Panc1 (cell line): ENCODE data around the gene MBTD1. TPM values are rescaled to one million over a fixed set of nuclear protein-coding genes. Genes with fewer than 3 reads are reported as not detected.
"Not testable (repeated sequence)": the region's sequence is repeated elsewhere in the genome, so short reads cannot be mapped to it uniquely, and the experiment has no call there.

ENCODE experiments used
- ATAC-seq: fragments of 200-7000 bp; cut with Tn5 transposase; 2 replicates; pipeline ENCODE4 v1.9.1; 2020; ENCODE audit warnings: mild to moderate bottlenecking, moderate library complexity
- BruUV-seq: library from RNA; stranded (reverse); fragments of 400-500 nt; replicated peaks from 2 replicates; lab custom pipeline; 2021; lab: Mats Ljungman, UMichigan
- CTCF ChIA-PET: fragments of 300-600 bp; sonication (Branson Sonifier 250); formaldehyde crosslinking; loops from one replicate; lab custom pipeline; 2022; ENCODE audit warnings: antibody characterized with exemption; lab: Charles Lee
- POLR2A ChIA-PET: fragments of 300-600 bp; sonication (Branson Sonifier 250); formaldehyde crosslinking; loops from one replicate; lab custom pipeline; 2022; ENCODE audit warnings: antibody characterized with exemption; lab: Charles Lee
- DNase-seq: peaks from one replicate; pipeline ENCODE4 v3.0.0-alpha.2; 2010; ENCODE audit warnings: low read depth, low spot score
- H3K27ac ChIP-seq: 2 replicates; pipeline ENCODE4 v1.5.1; 2011; ENCODE audit warnings: mild to moderate bottlenecking, low read length, inconsistent platforms
- H3K27me3 ChIP-seq: fragments of 200-500 bp; sonication (Bioruptor generic); 2 replicates; pipeline ENCODE4 v1.6.0; 2014; ENCODE audit warnings: low read length, inconsistent platforms; ENCODE audit not compliant: control insufficient read depth, insufficient read depth
- H3K36me3 ChIP-seq: fragments of 200-500 bp; sonication (Bioruptor generic); 2 replicates; pipeline ENCODE4 v1.5.1; 2014; ENCODE audit warnings: inconsistent platforms, mild to moderate bottlenecking, low read length, moderate library complexity; ENCODE audit not compliant: control insufficient read depth, insufficient read depth
- H3K4me1 ChIP-seq: 2 replicates; pipeline ENCODE4 v1.5.1; 2011; ENCODE audit warnings: inconsistent platforms, mild to moderate bottlenecking, low read length, moderate library complexity; ENCODE audit not compliant: control insufficient read depth, insufficient read depth
- H3K4me3 ChIP-seq, 2 experiments: 2 replicates each; pipeline ENCODE4 v1.5.1; 2011 to 2012; ENCODE audit warnings: low read depth in 2 of 2, low read length in 2 of 2, mild to moderate bottlenecking in 2 of 2, inconsistent platforms in 1 of 2, moderate library complexity in 1 of 2
- H3K9me3 ChIP-seq: fragments of 200-500 bp; sonication (Bioruptor generic); 2 replicates; pipeline ENCODE4 v1.5.1; 2014; ENCODE audit warnings: low read depth, mild to moderate bottlenecking, inconsistent platforms, low read length, moderate library complexity; ENCODE audit not compliant: control insufficient read depth, insufficient read depth
- POLR2AphosphoS5 ChIP-seq: IDR thresholded peaks from 2 replicates; pipeline ENCODE4 v1.6.1; 2012; ENCODE audit warnings: mild to moderate bottlenecking, low read depth, low read length, moderate library complexity
- SIN3A ChIP-seq: IDR thresholded peaks from 2 replicates; pipeline ENCODE4 v1.6.1; 2012; ENCODE audit warnings: low read depth, mild to moderate bottlenecking, low read length, moderate library complexity, borderline replicate concordance; ENCODE audit not compliant: insufficient read depth
- TCF7L2 ChIP-seq: IDR thresholded peaks from 2 replicates; pipeline ENCODE4 v1.6.1; 2011; ENCODE audit warnings: mild to moderate bottlenecking, low read depth, low read length, inconsistent platforms
- in situ Hi-C: cut with HindIII; loops from 2 replicates; pipeline ENCODE4 v1.10.0; 2016; ENCODE audit warnings: low sequenced_read_pairs, low pct_unique_long_range_greater_than_20kb
- intact Hi-C: fragments of 100-400 bp; cut with micrococcal nuclease; formaldehyde crosslinking; loops from one replicate; pipeline ENCODE4 v1.10.0; 2022; ENCODE audit not compliant: unreplicated experiment
- total RNA-seq: library from RNA; stranded (reverse); gene quantifications from one replicate; pipeline ENCODE4 v1.2.1, GENCODE V29; 2021; ENCODE audit not compliant: unreplicated experiment
- TF ChIP-seq, protein P1 (sequence below), 2 experiments: IDR thresholded peaks; 2 replicates each; pipeline ENCODE4 v1.6.1; 2011 to 2012; ENCODE audit warnings: low read depth in 2 of 2, control low read depth in 1 of 2, low read length in 1 of 2, mild to moderate bottlenecking in 1 of 2, moderate library complexity in 1 of 2; ENCODE audit not compliant: insufficient read depth in 1 of 2
- TF ChIP-seq, protein P2 (sequence below): fragments of 450-650 bp; IDR thresholded peaks from 2 replicates; pipeline ENCODE4 v1.5.1; 2017; ENCODE audit warnings: mild to moderate bottlenecking

The MBTD1 gene
- total RNA-seq, 1 experiment from 2014 or later = 16.6 TPM

DNA sequence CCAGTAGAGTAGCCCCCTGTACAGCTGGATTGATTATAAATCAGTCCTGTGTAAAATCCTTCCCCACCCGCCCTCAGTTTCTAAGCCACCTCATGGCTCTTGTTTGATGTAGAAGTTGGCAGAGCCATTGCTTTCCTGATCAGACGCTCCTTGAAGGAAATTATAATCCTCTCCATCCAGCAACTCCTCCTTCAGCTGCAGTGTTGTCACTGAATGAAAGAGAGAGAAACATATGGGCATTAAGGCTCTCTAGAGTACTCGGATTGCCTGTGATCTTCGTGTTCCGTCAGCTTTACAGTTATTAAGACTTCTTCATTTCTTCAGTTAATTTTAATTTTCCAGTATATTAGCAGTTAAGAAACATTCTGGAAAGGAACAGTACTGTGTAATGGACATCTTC is 79.4 kb downstream of the MBTD1 start:
- DNase-seq (no peak), ATAC-seq (no peak)
- peaks cover 21% of the 10 kb centered on the region; the same call in 1 of the 2 replicates for H3K36me3 ChIP-seq
- ChIA-PET CTCF (no interaction called here), POLR2A (no interaction called here)
- no peak for TF ChIP-seq SIN3A
- TF ChIP-seq TCF7L2 = no peak
- TF ChIP-seq, protein P1, sequence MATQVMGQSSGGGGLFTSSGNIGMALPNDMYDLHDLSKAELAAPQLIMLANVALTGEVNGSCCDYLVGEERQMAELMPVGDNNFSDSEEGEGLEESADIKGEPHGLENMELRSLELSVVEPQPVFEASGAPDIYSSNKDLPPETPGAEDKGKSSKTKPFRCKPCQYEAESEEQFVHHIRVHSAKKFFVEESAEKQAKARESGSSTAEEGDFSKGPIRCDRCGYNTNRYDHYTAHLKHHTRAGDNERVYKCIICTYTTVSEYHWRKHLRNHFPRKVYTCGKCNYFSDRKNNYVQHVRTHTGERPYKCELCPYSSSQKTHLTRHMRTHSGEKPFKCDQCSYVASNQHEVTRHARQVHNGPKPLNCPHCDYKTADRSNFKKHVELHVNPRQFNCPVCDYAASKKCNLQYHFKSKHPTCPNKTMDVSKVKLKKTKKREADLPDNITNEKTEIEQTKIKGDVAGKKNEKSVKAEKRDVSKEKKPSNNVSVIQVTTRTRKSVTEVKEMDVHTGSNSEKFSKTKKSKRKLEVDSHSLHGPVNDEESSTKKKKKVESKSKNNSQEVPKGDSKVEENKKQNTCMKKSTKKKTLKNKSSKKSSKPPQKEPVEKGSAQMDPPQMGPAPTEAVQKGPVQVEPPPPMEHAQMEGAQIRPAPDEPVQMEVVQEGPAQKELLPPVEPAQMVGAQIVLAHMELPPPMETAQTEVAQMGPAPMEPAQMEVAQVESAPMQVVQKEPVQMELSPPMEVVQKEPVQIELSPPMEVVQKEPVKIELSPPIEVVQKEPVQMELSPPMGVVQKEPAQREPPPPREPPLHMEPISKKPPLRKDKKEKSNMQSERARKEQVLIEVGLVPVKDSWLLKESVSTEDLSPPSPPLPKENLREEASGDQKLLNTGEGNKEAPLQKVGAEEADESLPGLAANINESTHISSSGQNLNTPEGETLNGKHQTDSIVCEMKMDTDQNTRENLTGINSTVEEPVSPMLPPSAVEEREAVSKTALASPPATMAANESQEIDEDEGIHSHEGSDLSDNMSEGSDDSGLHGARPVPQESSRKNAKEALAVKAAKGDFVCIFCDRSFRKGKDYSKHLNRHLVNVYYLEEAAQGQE (IDR thresholded peaks at IDR 0.05; ENCODE audit: insufficient read depth in 1 of 2, low read depth in 2 of 2, low read length in 1 of 2) = no peak
- TF ChIP-seq, protein P2, sequence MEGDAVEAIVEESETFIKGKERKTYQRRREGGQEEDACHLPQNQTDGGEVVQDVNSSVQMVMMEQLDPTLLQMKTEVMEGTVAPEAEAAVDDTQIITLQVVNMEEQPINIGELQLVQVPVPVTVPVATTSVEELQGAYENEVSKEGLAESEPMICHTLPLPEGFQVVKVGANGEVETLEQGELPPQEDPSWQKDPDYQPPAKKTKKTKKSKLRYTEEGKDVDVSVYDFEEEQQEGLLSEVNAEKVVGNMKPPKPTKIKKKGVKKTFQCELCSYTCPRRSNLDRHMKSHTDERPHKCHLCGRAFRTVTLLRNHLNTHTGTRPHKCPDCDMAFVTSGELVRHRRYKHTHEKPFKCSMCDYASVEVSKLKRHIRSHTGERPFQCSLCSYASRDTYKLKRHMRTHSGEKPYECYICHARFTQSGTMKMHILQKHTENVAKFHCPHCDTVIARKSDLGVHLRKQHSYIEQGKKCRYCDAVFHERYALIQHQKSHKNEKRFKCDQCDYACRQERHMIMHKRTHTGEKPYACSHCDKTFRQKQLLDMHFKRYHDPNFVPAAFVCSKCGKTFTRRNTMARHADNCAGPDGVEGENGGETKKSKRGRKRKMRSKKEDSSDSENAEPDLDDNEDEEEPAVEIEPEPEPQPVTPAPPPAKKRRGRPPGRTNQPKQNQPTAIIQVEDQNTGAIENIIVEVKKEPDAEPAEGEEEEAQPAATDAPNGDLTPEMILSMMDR = no peak
- TF ChIP-seq POLR2AphosphoS5 = no peak
- H3K27ac ChIP-seq = no peak overlapping the region
- H3K27me3 ChIP-seq = no peaks in the 10 kb centered on the region
- H3K4me3 ChIP-seq = no peak overlapping the region
- in situ Hi-C loops = no loop called here
- H3K9me3 ChIP-seq = no peaks in the 10 kb centered on the region
- intact Hi-C loops = no loop called here
- BruUV-seq = no TSS peak
- no peaks in the 10 kb centered on the region for H3K4me1 ChIP-seq

DNA sequence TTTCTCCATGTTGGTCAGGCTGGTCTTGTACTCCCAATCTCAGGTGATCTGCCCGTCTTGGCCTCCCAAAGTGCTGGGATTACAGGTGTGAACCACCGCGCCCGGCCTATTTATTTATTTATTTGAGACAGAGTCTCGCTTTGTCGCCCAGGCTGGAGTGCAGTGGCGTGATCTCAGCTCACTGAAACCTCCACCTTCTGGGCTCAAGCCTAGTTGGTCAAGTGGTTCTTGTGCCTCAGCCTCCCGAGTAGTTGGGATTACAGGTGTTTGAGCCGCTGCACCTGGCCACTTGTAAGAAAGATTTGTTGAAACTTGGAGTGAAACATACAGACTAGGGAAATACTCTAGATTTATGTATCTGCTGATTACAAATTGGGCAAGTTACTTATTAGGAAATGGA is 87.8 kb downstream of the MBTD1 start:
- in situ Hi-C loops, H3K4me3 ChIP-seq, BruUV-seq: not testable (repeated sequence)

GRCh38 chr17:51170736-51171135 is 89.1 kb downstream of the MBTD1 start:
- BruUV-seq = no TSS peak
- TF ChIP-seq, protein P1 (IDR thresholded peaks at IDR 0.05; ENCODE audit: insufficient read depth in 1 of 2, low read depth in 2 of 2, low read length in 1 of 2) = no peak
- TF ChIP-seq POLR2AphosphoS5 (no peak), TCF7L2 (no peak), SIN3A (no peak)
- TF ChIP-seq, protein P2 = no peak
- ATAC-seq (no peak), DNase-seq (no peak)
- POLR2A ChIA-PET = no interaction called here
- H3K4me3 ChIP-seq = no peak overlapping the region
- CTCF ChIA-PET = no interaction called here
- intact Hi-C loops = no loop called here
- H3K27ac ChIP-seq = no peak overlapping the region
- in situ Hi-C loops = no loop called here
- peaks cover 15% of the 10 kb centered on the region for H3K36me3 ChIP-seq
- peaks cover under 1% of the 10 kb centered on the region; the same call in 1 of the 2 replicates for H3K4me1 ChIP-seq
- no peaks in the 10 kb centered on the region for H3K27me3 ChIP-seq
- no peaks in the 10 kb centered on the region for H3K9me3 ChIP-seq

More for the DNA sequence above, 87.8 kb downstream of the MBTD1 start:
- POLR2A ChIA-PET, DNase-seq, intact Hi-C loops, H3K4me1 ChIP-seq, H3K27ac ChIP-seq, ATAC-seq, CTCF ChIA-PET, H3K27me3 ChIP-seq, H3K9me3 ChIP-seq: not testable (repeated sequence)
- H3K36me3 ChIP-seq = peaks cover 15% of the 10 kb centered on the region
